Neural cell (in vitro differentiated cells): ENCODE results near the gene ARSI.

ENCODE experiments used
- CTCF ChIP-seq: fragments of 450-650 bp; IDR thresholded peaks from 2 replicates; pipeline ENCODE4 v1.5.1; 2014; ENCODE audit warnings: antibody characterized with exemption, mild to moderate bottlenecking, moderate library complexity; ENCODE audit not compliant: poor library complexity, severe bottlenecking
- EP300 ChIP-seq: fragments of 450-650 bp; conservative IDR thresholded peaks from 2 replicates; pipeline ENCODE4 v1.6.1; 2014; ENCODE audit warnings: antibody characterized with exemption, mild to moderate bottlenecking, moderate library complexity; ENCODE audit not compliant: poor library complexity, severe bottlenecking
- EZH2 ChIP-seq: fragments of 200-600, 300-800 bp; shearing (Covaris generic), sonication (generic); IDR thresholded peaks from 2 replicates; pipeline ENCODE4 v1.6.1; 2014; ENCODE audit warnings: antibody characterized with exemption, low read length, borderline replicate concordance, mild to moderate bottlenecking; ENCODE audit not compliant: insufficient read depth, poor library complexity, severe bottlenecking
- POLR2AphosphoS5 ChIP-seq: IDR thresholded peaks from 2 replicates; pipeline ENCODE4 v1.6.1; 2012
- SMC3 ChIP-seq: fragments of 450-650 bp; conservative IDR thresholded peaks from 2 replicates; pipeline ENCODE4 v1.6.1; 2014; ENCODE audit warnings: antibody characterized with exemption, mild to moderate bottlenecking, moderate library complexity; ENCODE audit not compliant: poor library complexity
- TAF1 ChIP-seq: IDR thresholded peaks from 2 replicates; pipeline ENCODE4 v1.6.1; 2012; ENCODE audit warnings: low read depth
- TF ChIP-seq, protein P1 (sequence below): IDR thresholded peaks from 2 replicates; pipeline ENCODE4 v1.6.1; 2012; ENCODE audit warnings: borderline replicate concordance

GRCh38 chr5:150255659-150256409 is 46.9 kb downstream of the ARSI start:
- TF ChIP-seq EZH2, result no peak
- TF ChIP-seq, protein P1, sequence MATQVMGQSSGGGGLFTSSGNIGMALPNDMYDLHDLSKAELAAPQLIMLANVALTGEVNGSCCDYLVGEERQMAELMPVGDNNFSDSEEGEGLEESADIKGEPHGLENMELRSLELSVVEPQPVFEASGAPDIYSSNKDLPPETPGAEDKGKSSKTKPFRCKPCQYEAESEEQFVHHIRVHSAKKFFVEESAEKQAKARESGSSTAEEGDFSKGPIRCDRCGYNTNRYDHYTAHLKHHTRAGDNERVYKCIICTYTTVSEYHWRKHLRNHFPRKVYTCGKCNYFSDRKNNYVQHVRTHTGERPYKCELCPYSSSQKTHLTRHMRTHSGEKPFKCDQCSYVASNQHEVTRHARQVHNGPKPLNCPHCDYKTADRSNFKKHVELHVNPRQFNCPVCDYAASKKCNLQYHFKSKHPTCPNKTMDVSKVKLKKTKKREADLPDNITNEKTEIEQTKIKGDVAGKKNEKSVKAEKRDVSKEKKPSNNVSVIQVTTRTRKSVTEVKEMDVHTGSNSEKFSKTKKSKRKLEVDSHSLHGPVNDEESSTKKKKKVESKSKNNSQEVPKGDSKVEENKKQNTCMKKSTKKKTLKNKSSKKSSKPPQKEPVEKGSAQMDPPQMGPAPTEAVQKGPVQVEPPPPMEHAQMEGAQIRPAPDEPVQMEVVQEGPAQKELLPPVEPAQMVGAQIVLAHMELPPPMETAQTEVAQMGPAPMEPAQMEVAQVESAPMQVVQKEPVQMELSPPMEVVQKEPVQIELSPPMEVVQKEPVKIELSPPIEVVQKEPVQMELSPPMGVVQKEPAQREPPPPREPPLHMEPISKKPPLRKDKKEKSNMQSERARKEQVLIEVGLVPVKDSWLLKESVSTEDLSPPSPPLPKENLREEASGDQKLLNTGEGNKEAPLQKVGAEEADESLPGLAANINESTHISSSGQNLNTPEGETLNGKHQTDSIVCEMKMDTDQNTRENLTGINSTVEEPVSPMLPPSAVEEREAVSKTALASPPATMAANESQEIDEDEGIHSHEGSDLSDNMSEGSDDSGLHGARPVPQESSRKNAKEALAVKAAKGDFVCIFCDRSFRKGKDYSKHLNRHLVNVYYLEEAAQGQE, result no peak
- no peak for TF ChIP-seq TAF1
- no peak for TF ChIP-seq CTCF
- no peak for TF ChIP-seq EP300
- TF ChIP-seq SMC3, result peak; percentile 52
- no peak for TF ChIP-seq POLR2AphosphoS5
